B cell (primary cell): ENCODE measurements around the gene SCFD2. TPM values are rescaled to one million over a fixed set of nuclear protein-coding genes. Genes with fewer than 3 reads are reported as not detected.

Source experiments
- ATAC-seq: fragments of 200-7000 bp; cut with Tn5 transposase; one replicate; pipeline ENCODE4 v1.10.0; 2021; ENCODE audit warnings: low read depth, mild to moderate bottlenecking, moderate number of reproducible peaks, moderate library complexity
- CTCF ChIA-PET: fragments of 350-600 bp; sonication (Branson Sonifier 250); formaldehyde crosslinking; loops from one replicate; lab custom pipeline; 2021; ENCODE audit warnings: antibody characterized with exemption, inconsistent platforms; lab: Charles Lee
- POLR2A ChIA-PET: fragments of 350-600 bp; sonication (Branson Sonifier 250); formaldehyde crosslinking; loops from one replicate; lab custom pipeline; 2021; ENCODE audit warnings: antibody characterized with exemption; lab: Charles Lee
- DNase-seq: peaks from one replicate; pipeline ENCODE4 v3.0.0; 2013
- H2AFZ ChIP-seq: 2 replicates; pipeline ENCODE4 v1.6.1; 2012; ENCODE audit warnings: mild to moderate bottlenecking, low read depth, low read length; ENCODE audit not compliant: insufficient read depth, poor library complexity, severe bottlenecking
- H3K27ac ChIP-seq, 2 donors: 1 replicate in 1 of 2; 2 replicates in 1 of 2; pipeline ENCODE4 v1.5.1; 2012 to 2013; ENCODE audit warnings: low read length in 2 of 2, mild to moderate bottlenecking in 2 of 2, moderate library complexity in 1 of 2
- H3K27me3 ChIP-seq, 4 experiments: fragments of 200-600 bp in 1 of 4; sonication (generic) in 1 of 4; replicated peaks in 1 of 4; 1 replicate in 2 of 4; 2 replicates in 2 of 4; pipeline versions ENCODE4 v1.6.1 to v1.7.0; 2013 to 2016; ENCODE audit warnings: low read length in 3 of 4, mild to moderate bottlenecking in 2 of 4, mixed read lengths in 1 of 4, moderate library complexity in 1 of 4; ENCODE audit not compliant: insufficient read depth in 4 of 4, control insufficient read depth in 3 of 4; ENCODE audit errors: control extremely low read depth in 1 of 4
- H3K36me3 ChIP-seq, 2 experiments: replicated peaks in 1 of 2; 1 replicate in 1 of 2; 2 replicates in 1 of 2; pipeline versions ENCODE4 v1.6.1 to v1.7.1; 2013; ENCODE audit warnings: low read length in 1 of 2; ENCODE audit not compliant: insufficient read depth in 2 of 2, control insufficient read depth in 1 of 2; ENCODE audit errors: control extremely low read depth in 1 of 2, extremely low read depth in 1 of 2
- H3K4me1 ChIP-seq, 2 donors: fragments of 200-600 bp in 1 of 2; sonication (generic) in 1 of 2; 1 replicate in 1 of 2; 2 replicates in 1 of 2; pipeline versions ENCODE4 v1.5.1 to v1.6.1; 2013 to 2017; ENCODE audit warnings: low read length in 2 of 2; ENCODE audit not compliant: control insufficient read depth in 2 of 2, insufficient read depth in 2 of 2
- H3K4me2 ChIP-seq: replicated peaks from 2 replicates; pipeline ENCODE3; 2012; ENCODE audit warnings: mild to moderate bottlenecking, low read depth, low read length; ENCODE audit not compliant: poor library complexity, severe bottlenecking
- H3K4me3 ChIP-seq, 5 experiments: fragments of 200-600 bp in 1 of 5; sonication (generic) in 1 of 5; 1 replicate in 3 of 5; 2 replicates in 2 of 5; pipeline versions ENCODE4 v1.5.1 to v1.7.0; 2011 to 2016; ENCODE audit warnings: low read length in 4 of 5, mild to moderate bottlenecking in 4 of 5, low read depth in 2 of 5, control low read depth in 1 of 5, moderate library complexity in 1 of 5; ENCODE audit not compliant: insufficient read depth in 1 of 5; ENCODE audit errors: control extremely low read depth in 1 of 5, extremely low read depth in 1 of 5
- H3K79me2 ChIP-seq: fragments of 200-600 bp; sonication (generic); one replicate; pipeline ENCODE4 v1.6.0; 2016; ENCODE audit warnings: low read length; ENCODE audit not compliant: control insufficient read depth, insufficient read depth
- H3K9ac ChIP-seq: fragments of 200-600 bp; sonication (generic); 2 replicates; pipeline ENCODE4 v1.6.1; 2017; ENCODE audit warnings: mild to moderate bottlenecking, low read length, moderate library complexity
- H3K9me3 ChIP-seq, 3 donors: one replicate each; pipeline versions ENCODE4 v1.6.1 to v1.7.1; 2013; ENCODE audit warnings: low read length in 2 of 3; ENCODE audit not compliant: control insufficient read depth in 2 of 3, insufficient read depth in 1 of 3; ENCODE audit errors: control extremely low read depth in 1 of 3
- H4K20me1 ChIP-seq: 2 replicates; pipeline ENCODE4 v1.6.0; 2012; ENCODE audit warnings: mild to moderate bottlenecking, low read length; ENCODE audit not compliant: insufficient read depth, control insufficient read depth, poor library complexity, severe bottlenecking
- H3K27ac Mint-ChIP-seq: one replicate; pipeline ENCODE4 v1.8.0; 2021; ENCODE audit warnings: mixed read lengths
- H3K27me3 Mint-ChIP-seq: one replicate; pipeline ENCODE4 v1.8.0; 2021; ENCODE audit warnings: mixed read lengths
- H3K4me1 Mint-ChIP-seq: one replicate; pipeline ENCODE4 v1.8.0; 2021; ENCODE audit warnings: mixed read lengths
- H3K4me3 Mint-ChIP-seq: one replicate; pipeline ENCODE4 v1.8.0; 2021; ENCODE audit warnings: mixed read lengths
- H3K9me3 Mint-ChIP-seq: one replicate; pipeline ENCODE4 v1.8.0; 2022; ENCODE audit warnings: mixed read lengths; ENCODE audit not compliant: insufficient read depth
- EZH2 ChIP-seq: IDR thresholded peaks from 2 replicates; pipeline ENCODE4 v1.6.1; 2012; ENCODE audit warnings: borderline replicate concordance, low read depth, mild to moderate bottlenecking, moderate library complexity, low read length; ENCODE audit not compliant: insufficient read depth, poor library complexity, severe bottlenecking
- WGBS: methylation state at CpG from one replicate; pipeline ENCODE4 v1.1.5; 2013; ENCODE audit warnings: missing lambda C conversion rate; ENCODE audit not compliant: insufficient coverage; 5-methylcytosine and 5-hydroxymethylcytosine counted together
- intact Hi-C: fragments of 100-400 bp; cut with micrococcal nuclease; formaldehyde crosslinking; loops from one replicate; pipeline ENCODE4 v1.10.0; 2022
- polyA plus RNA-seq: library from polyadenylated mRNA; depleted of rRNA; stranded (reverse); fragments of >200 nt; gene quantifications from 2 replicates; pipeline ENCODE4 v1.2.3, GENCODE V29; 2012
- total RNA-seq, 2 donors: library from RNA; stranded (reverse); fragments of 120-200 nt in 1 of 2; gene quantifications; 1 replicate in 1 of 2; 2 replicates in 1 of 2; pipeline versions ENCODE4 v1.2.3 to v1.2.4, GENCODE V29; 2013 to 2022
- TF ChIP-seq, protein P1 (sequence below): fragments of 200-600 bp; IDR thresholded peaks from one replicate; pipeline ENCODE4 v1.8.0; 2022; ENCODE audit warnings: antibody characterized with exemption, mild to moderate bottlenecking

The SCFD2 gene
- total and polyA plus RNA-seq, 2 donors (not counting 1 experiment from before 2014, with no cell fraction given), result 12.8 to 20.4 TPM

GRCh38 chr4:52982946-52983340, 382.9 kb downstream of the SCFD2 start:
- Histone ChIP-seq H3K4me3 (no peak overlapping the region), H2AFZ (no peak overlapping the region), H4K20me1 (no peaks in the 10 kb centered on the region), H3K36me3 (no peaks in the 10 kb centered on the region), H3K79me2 (no peaks in the 10 kb centered on the region), H3K9ac (no peak overlapping the region), H3K4me1 (no peaks in the 10 kb centered on the region), H3K27me3 (no peaks in the 10 kb centered on the region), H3K4me2 (no peak overlapping the region), H3K27ac (no peak overlapping the region), H3K9me3 (no peaks in the 10 kb centered on the region)
- DNase-seq (no peak), ATAC-seq (no peak)
- Mint-ChIP-seq H3K27me3 (no peaks in the 10 kb centered on the region), H3K4me3 (no peak overlapping the region), H3K27ac (no peak overlapping the region), H3K4me1 (no peaks in the 10 kb centered on the region), H3K9me3 (no peaks in the 10 kb centered on the region)
- intact Hi-C loops, result loop anchor here (1.0 kb wide), 1 partner anchor 607 kb away; no protein-coding TSS in a partner anchor
- WGBS, result 100% methylated on average over 1 of the region's 3 CpGs
- CTCF ChIA-PET, result interaction anchor here (0.7 to 7.4 kb wide), 13 partner anchors 8 to 1251 kb away, joined by 3 to 167 read pairs (median 3); no protein-coding TSS in a partner anchor
- POLR2A ChIA-PET, result no interaction called here
- TF ChIP-seq EZH2, result no peak
- TF ChIP-seq, protein P1, sequence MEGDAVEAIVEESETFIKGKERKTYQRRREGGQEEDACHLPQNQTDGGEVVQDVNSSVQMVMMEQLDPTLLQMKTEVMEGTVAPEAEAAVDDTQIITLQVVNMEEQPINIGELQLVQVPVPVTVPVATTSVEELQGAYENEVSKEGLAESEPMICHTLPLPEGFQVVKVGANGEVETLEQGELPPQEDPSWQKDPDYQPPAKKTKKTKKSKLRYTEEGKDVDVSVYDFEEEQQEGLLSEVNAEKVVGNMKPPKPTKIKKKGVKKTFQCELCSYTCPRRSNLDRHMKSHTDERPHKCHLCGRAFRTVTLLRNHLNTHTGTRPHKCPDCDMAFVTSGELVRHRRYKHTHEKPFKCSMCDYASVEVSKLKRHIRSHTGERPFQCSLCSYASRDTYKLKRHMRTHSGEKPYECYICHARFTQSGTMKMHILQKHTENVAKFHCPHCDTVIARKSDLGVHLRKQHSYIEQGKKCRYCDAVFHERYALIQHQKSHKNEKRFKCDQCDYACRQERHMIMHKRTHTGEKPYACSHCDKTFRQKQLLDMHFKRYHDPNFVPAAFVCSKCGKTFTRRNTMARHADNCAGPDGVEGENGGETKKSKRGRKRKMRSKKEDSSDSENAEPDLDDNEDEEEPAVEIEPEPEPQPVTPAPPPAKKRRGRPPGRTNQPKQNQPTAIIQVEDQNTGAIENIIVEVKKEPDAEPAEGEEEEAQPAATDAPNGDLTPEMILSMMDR, result no peak

GRCh38 chr4:52982255-52982945, 383.5 kb downstream of the SCFD2 start:
- H3K79me2 ChIP-seq, result no peaks in the 10 kb centered on the region
- no peak overlapping the region for H3K27ac Mint-ChIP-seq

More at GRCh38 chr4:52982255-52982945, 383.5 kb downstream of the SCFD2 start:
- ChIA-PET CTCF (interaction anchor here (1.0 to 7.4 kb wide), 6 partner anchors 8 to 1151 kb away, joined by 3 to 167 read pairs (median 11); no protein-coding TSS in a partner anchor), POLR2A (no interaction called here)
- Histone ChIP-seq H3K27ac (no peak overlapping the region), H2AFZ (no peak overlapping the region), H3K4me1 (no peaks in the 10 kb centered on the region), H3K4me2 (no peak overlapping the region), H4K20me1 (no peaks in the 10 kb centered on the region), H3K36me3 (no peaks in the 10 kb centered on the region), H3K4me3 (no peak overlapping the region), H3K27me3 (no peaks in the 10 kb centered on the region), H3K9me3 (no peaks in the 10 kb centered on the region), H3K9ac (no peak overlapping the region)
- H3K9me3 Mint-ChIP-seq, result no peaks in the 10 kb centered on the region
- intact Hi-C loops, result no loop called here
- no peaks in the 10 kb centered on the region for H3K27me3 Mint-ChIP-seq
- no peaks in the 10 kb centered on the region for H3K4me1 Mint-ChIP-seq
- ATAC-seq (no peak), DNase-seq (no peak)
- H3K4me3 Mint-ChIP-seq, result no peak overlapping the region
- no peak for TF ChIP-seq EZH2
- TF ChIP-seq, protein P1, result no peak
- WGBS, result no CpG with 5 or more reads among the region's 2 CpGs
